GM18873 (cell line): ENCODE data around the gene CLC.

Experiments used
- ATAC-seq: cut with Tn5 transposase; IDR thresholded peaks from one replicate; pipeline ENCODE4 v1.9.1; 2021; ENCODE audit warnings: mild to moderate bottlenecking, moderate library complexity, moderate number of reproducible peaks; ENCODE audit not compliant: unreplicated experiment, low FRiP score

Gene CLC

DNA sequence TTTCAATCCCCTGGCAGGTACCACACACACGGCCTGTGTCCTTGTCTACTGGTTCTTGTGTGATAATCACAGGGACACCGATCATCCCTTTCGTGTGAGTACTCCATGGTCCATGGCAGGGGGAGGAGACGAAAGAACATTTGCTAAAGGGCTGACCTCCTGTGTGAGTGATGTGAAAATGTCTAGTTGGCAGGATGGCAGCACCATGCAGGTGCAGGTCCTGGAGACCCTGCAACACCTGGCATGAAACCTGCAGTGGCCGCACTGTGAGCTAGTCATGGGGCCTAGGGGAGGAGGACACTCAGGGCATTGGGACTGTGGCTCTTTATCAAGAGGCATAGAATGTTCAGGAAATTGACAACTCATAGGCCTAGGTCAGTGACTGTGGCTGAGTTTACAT, 56.4 kb downstream of the CLC start:
- no peak for ATAC-seq
